HG03159 (cell line): ENCODE results near the gene PARVB.
"Not testable (repeated sequence)": the region's sequence is repeated elsewhere in the genome, so short reads cannot be mapped to it uniquely, and the experiment has no call there.

Experiments
- ATAC-seq: cut with Tn5 transposase; IDR thresholded peaks from one replicate; pipeline ENCODE4 v1.9.1; 2021; ENCODE audit warnings: mild to moderate bottlenecking, moderate library complexity; ENCODE audit not compliant: unreplicated experiment

PARVB gene

GRCh38 chr22:44102121-44102520 is 78.0 kb downstream of the PARVB start:
- ATAC-seq = no peak

GRCh38 chr22:44102856-44103255 is 78.8 kb downstream of the PARVB start:
- ATAC-seq = no peak

GRCh38 chr22:44103735-44104480 is 79.8 kb downstream of the PARVB start:
- ATAC-seq = no peak

GRCh38 chr22:44107340-44107739 is 83.2 kb downstream of the PARVB start:
- ATAC-seq = no peak

- ATAC-seq = no peak
Observed at GRCh38 chr22:44108076-44108475, 84.0 kb downstream of the PARVB start.

GRCh38 chr22:44108806-44109385 is 84.8 kb downstream of the PARVB start:
- ATAC-seq = no peak

- no peak for ATAC-seq
Observed at GRCh38 chr22:44109416-44109815, 85.3 kb downstream of the PARVB start.

- ATAC-seq = not testable (repeated sequence)
Observed at GRCh38 chr22:44110656-44111055, 86.6 kb downstream of the PARVB start.

- ATAC-seq = no peak
Observed at GRCh38 chr22:44111562-44112155, 87.6 kb downstream of the PARVB start.

- no peak for ATAC-seq
Observed at GRCh38 chr22:44112191-44112590, 88.1 kb downstream of the PARVB start.

- no peak for ATAC-seq
Observed at GRCh38 chr22:44116331-44116730, 92.2 kb downstream of the PARVB start.

GRCh38 chr22:44116755-44117684 is 92.9 kb downstream of the PARVB start:
- ATAC-seq = no peak

GRCh38 chr22:44117746-44118145 is 93.6 kb downstream of the PARVB start:
- no peak for ATAC-seq

- ATAC-seq = no peak
Observed at GRCh38 chr22:44118645-44119315, 94.7 kb downstream of the PARVB start.

GRCh38 chr22:44119669-44120313 is 95.7 kb downstream of the PARVB start:
- ATAC-seq = no peak

GRCh38 chr22:44120314-44120704 is 96.2 kb downstream of the PARVB start:
- no peak for ATAC-seq

GRCh38 chr22:44125421-44125820 is 101.3 kb downstream of the PARVB start:
- no peak for ATAC-seq

GRCh38 chr22:44126807-44127206 is 102.7 kb downstream of the PARVB start:
- no peak for ATAC-seq

- no peak for ATAC-seq
Observed at GRCh38 chr22:44127356-44127755, 103.3 kb downstream of the PARVB start.

- no peak for ATAC-seq
Observed at GRCh38 chr22:44128958-44129618, 105.0 kb downstream of the PARVB start.
